ENCODE data around the gene MYO16.
"Not testable (repeated sequence)": the region's sequence is repeated elsewhere in the genome, so short reads cannot be mapped to it uniquely, and the experiment has no call there.

The MYO16 gene

DNA sequence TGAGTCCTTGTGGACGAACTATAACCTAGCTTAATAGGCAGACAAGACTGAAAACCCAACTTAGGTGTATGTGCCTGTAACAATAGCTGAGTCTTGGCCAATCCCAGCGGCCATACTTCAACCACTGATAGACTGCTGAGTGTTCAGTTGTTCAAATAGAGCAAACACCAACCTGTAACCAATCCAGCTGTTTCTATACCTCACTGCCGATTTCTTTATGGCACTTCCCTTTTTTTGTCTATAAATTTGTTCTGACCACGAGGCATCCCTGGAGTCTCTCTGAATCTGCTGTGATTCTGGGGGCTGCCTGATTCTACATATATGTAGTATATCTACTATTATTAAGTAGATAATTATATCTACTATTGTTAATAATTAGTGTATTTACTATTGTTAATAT, 284.3 kb downstream of the MYO16 start:
- peaks cover 10% of the 10 kb centered on the region for H3K4me1 ChIP-seq (ENCODE audit: control insufficient read depth, insufficient read depth, low read length)
- H3K36me3 ChIP-seq (ENCODE audit: control insufficient read depth, insufficient read depth, low read length); H3K27me3 ChIP-seq (ENCODE audit: control insufficient read depth, insufficient read depth, low read length); H3K9me3 ChIP-seq (ENCODE audit: control insufficient read depth, insufficient read depth, low read length); H3K9ac ChIP-seq (ENCODE audit: low read depth, low read length); H3K4me3 ChIP-seq (ENCODE audit: low read depth, low read length): not testable (repeated sequence)

GRCh38 chr13:108915095-108915633, 285.8 kb downstream of the MYO16 start:
- Histone ChIP-seq H3K4me3 (ENCODE audit: low read depth, low read length) (no peak overlapping the region), H3K9ac (ENCODE audit: low read depth, low read length) (no peak overlapping the region), H3K4me1 (ENCODE audit: control insufficient read depth, insufficient read depth, low read length) (peaks cover 10% of the 10 kb centered on the region)

GRCh38 chr13:108915634-108916512, 286.5 kb downstream of the MYO16 start:
- H3K4me3 ChIP-seq (ENCODE audit: low read depth, low read length), result no peak overlapping the region
- no peaks in the 10 kb centered on the region for H3K36me3 ChIP-seq (ENCODE audit: control insufficient read depth, insufficient read depth, low read length)
- no peaks in the 10 kb centered on the region for H3K27me3 ChIP-seq (ENCODE audit: control insufficient read depth, insufficient read depth, low read length)
- H3K9ac ChIP-seq (ENCODE audit: low read depth, low read length), result no peak overlapping the region
- H3K9me3 ChIP-seq (ENCODE audit: control insufficient read depth, insufficient read depth, low read length), result no peaks in the 10 kb centered on the region
- H3K4me1 ChIP-seq (ENCODE audit: control insufficient read depth, insufficient read depth, low read length), result peaks cover 10% of the 10 kb centered on the region

More at GRCh38 chr13:108915095-108915633, 285.8 kb downstream of the MYO16 start:
- no peaks in the 10 kb centered on the region for H3K36me3 ChIP-seq (ENCODE audit: control insufficient read depth, insufficient read depth, low read length)
- H3K9me3 ChIP-seq (ENCODE audit: control insufficient read depth, insufficient read depth, low read length), result no peaks in the 10 kb centered on the region
- H3K27me3 ChIP-seq (ENCODE audit: control insufficient read depth, insufficient read depth, low read length), result no peaks in the 10 kb centered on the region

GRCh38 chr13:108917581-108917980, 288.2 kb downstream of the MYO16 start:
- peaks cover 10% of the 10 kb centered on the region for H3K4me1 ChIP-seq (ENCODE audit: control insufficient read depth, insufficient read depth, low read length)
- H3K36me3 ChIP-seq (ENCODE audit: control insufficient read depth, insufficient read depth, low read length), result no peaks in the 10 kb centered on the region
- H3K4me3 ChIP-seq (ENCODE audit: low read depth, low read length), result no peak overlapping the region
- H3K9me3 ChIP-seq (ENCODE audit: control insufficient read depth, insufficient read depth, low read length), result no peaks in the 10 kb centered on the region
- no peaks in the 10 kb centered on the region for H3K27me3 ChIP-seq (ENCODE audit: control insufficient read depth, insufficient read depth, low read length)
- H3K9ac ChIP-seq (ENCODE audit: low read depth, low read length), result no peak overlapping the region

GRCh38 chr13:108919036-108919907, 289.9 kb downstream of the MYO16 start:
- no peak overlapping the region for H3K4me3 ChIP-seq (ENCODE audit: low read depth, low read length)
- no peaks in the 10 kb centered on the region for H3K27me3 ChIP-seq (ENCODE audit: control insufficient read depth, insufficient read depth, low read length)
- H3K9me3 ChIP-seq (ENCODE audit: control insufficient read depth, insufficient read depth, low read length), result no peaks in the 10 kb centered on the region
- peaks cover 10% of the 10 kb centered on the region for H3K4me1 ChIP-seq (ENCODE audit: control insufficient read depth, insufficient read depth, low read length)
- H3K9ac ChIP-seq (ENCODE audit: low read depth, low read length), result no peak overlapping the region
- H3K36me3 ChIP-seq (ENCODE audit: control insufficient read depth, insufficient read depth, low read length), result no peaks in the 10 kb centered on the region

DNA sequence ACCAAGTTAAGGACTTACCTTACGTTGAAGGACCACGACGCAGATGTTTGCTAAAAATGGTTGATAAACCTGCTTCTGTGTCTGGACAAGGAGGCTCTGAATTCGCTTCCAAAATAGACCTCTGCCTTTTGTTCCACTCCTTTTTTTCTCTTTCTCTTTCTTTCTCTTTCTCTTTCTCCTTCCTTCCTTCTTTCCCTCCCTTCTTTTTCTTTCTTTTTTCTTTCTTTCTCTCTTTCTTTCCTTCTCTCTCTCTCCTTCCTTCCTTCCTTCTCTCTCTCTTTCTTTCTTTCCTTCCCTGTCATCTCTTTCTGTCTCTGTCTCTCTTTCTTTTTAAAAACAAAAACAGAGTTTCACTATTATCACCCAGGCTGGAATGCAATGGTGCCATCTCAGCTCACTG, 290.7 kb downstream of the MYO16 start:
- H3K4me1 ChIP-seq (ENCODE audit: control insufficient read depth, insufficient read depth, low read length), result peaks cover 10% of the 10 kb centered on the region
- H3K36me3 ChIP-seq (ENCODE audit: control insufficient read depth, insufficient read depth, low read length), result no peaks in the 10 kb centered on the region
- H3K9ac ChIP-seq (ENCODE audit: low read depth, low read length), result no peak overlapping the region
- no peaks in the 10 kb centered on the region for H3K27me3 ChIP-seq (ENCODE audit: control insufficient read depth, insufficient read depth, low read length)
- no peaks in the 10 kb centered on the region for H3K9me3 ChIP-seq (ENCODE audit: control insufficient read depth, insufficient read depth, low read length)
- no peak overlapping the region for H3K4me3 ChIP-seq (ENCODE audit: low read depth, low read length)

DNA sequence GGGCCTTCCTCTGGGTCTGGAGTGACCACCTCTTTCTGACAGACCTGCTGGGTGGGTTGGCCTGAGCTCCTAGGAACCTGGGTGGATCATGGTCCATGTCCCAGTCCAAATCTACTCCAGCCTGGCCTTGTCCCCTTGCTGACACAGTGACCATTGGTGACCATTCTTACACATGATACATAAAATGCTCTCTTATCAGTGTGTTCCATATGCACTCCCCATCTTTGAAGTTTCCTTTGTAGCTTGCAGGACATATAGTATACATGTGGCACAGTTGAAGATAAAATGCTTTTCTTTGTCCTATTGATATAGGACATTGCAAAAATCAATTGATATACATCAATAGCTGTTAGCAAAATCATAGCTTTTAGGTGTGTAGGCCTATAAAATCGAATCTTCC, 291.8 kb downstream of the MYO16 start:
- no peak overlapping the region for H3K4me3 ChIP-seq (ENCODE audit: low read depth, low read length)
- H3K9me3 ChIP-seq (ENCODE audit: control insufficient read depth, insufficient read depth, low read length), result no peaks in the 10 kb centered on the region
- H3K9ac ChIP-seq (ENCODE audit: low read depth, low read length), result no peak overlapping the region
- H3K27me3 ChIP-seq (ENCODE audit: control insufficient read depth, insufficient read depth, low read length), result no peaks in the 10 kb centered on the region
- H3K4me1 ChIP-seq (ENCODE audit: control insufficient read depth, insufficient read depth, low read length), result peaks cover under 1% of the 10 kb centered on the region
- no peaks in the 10 kb centered on the region for H3K36me3 ChIP-seq (ENCODE audit: control insufficient read depth, insufficient read depth, low read length)

GRCh38 chr13:108922108-108922507, 292.7 kb downstream of the MYO16 start:
- Histone ChIP-seq H3K9me3 (ENCODE audit: control insufficient read depth, insufficient read depth, low read length) (no peaks in the 10 kb centered on the region), H3K4me1 (ENCODE audit: control insufficient read depth, insufficient read depth, low read length) (no peaks in the 10 kb centered on the region), H3K27me3 (ENCODE audit: control insufficient read depth, insufficient read depth, low read length) (no peaks in the 10 kb centered on the region), H3K4me3 (ENCODE audit: low read depth, low read length) (no peak overlapping the region), H3K9ac (ENCODE audit: low read depth, low read length) (no peak overlapping the region), H3K36me3 (ENCODE audit: control insufficient read depth, insufficient read depth, low read length) (no peaks in the 10 kb centered on the region)

DNA sequence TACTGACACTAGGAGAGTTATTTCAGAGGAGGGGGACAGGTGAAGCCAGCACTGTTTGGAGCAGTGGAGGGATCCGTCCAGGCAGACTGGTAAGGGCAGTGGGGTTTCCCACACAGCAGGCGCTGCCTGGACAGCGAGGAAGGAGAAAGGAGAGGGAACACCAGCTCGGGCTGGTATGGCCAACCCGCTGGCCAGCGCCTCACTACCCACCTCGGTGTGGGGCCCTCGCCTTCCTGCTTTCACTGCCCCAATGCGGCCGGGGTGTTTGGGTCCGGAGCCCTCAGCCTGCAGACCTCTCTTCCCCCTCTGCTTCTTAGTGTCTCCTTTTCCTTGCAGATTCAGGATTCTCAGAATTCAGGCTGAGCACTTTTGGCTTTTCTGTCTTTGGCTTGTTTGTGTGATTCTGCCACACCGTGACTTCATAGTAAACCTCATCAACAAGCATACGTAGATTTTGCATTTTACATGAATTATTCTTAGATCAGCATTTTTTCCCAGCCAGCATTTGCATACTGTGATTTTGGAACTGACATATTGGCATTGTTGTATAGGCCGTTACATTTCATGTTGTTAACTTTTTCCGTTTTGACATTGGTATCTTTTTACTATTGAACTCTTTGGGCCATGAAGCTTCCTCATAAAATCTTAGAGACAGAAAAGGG, 294.1 kb downstream of the MYO16 start:
- Histone ChIP-seq H3K36me3 (ENCODE audit: control insufficient read depth, insufficient read depth, low read length) (no peaks in the 10 kb centered on the region), H3K4me1 (ENCODE audit: control insufficient read depth, insufficient read depth, low read length) (no peaks in the 10 kb centered on the region), H3K9me3 (ENCODE audit: control insufficient read depth, insufficient read depth, low read length) (no peaks in the 10 kb centered on the region), H3K27me3 (ENCODE audit: control insufficient read depth, insufficient read depth, low read length) (no peaks in the 10 kb centered on the region), H3K9ac (ENCODE audit: low read depth, low read length) (no peak overlapping the region), H3K4me3 (ENCODE audit: low read depth, low read length) (no peak overlapping the region)

DNA sequence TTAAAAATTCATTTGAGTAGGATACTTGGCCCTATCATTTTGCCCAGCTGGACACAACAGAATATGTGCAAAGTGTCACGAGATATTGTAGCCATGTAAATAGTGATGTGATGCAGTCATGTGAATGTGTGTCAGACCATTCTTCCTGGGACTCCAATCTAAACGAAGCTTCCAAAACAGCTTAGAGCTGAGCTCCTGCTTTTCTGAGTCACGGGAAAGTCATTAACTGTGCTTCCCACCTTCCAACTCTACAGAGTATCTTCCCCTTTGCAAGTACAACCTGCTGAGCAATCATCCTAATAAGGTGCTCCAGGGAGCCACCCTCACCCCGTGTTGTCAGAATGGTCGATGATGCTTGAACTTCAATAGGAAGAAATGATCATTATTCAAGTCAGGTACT, 294.7 kb downstream of the MYO16 start:
- Histone ChIP-seq H3K36me3 (ENCODE audit: control insufficient read depth, insufficient read depth, low read length) (no peaks in the 10 kb centered on the region), H3K4me1 (ENCODE audit: control insufficient read depth, insufficient read depth, low read length) (no peaks in the 10 kb centered on the region), H3K9me3 (ENCODE audit: control insufficient read depth, insufficient read depth, low read length) (no peaks in the 10 kb centered on the region), H3K4me3 (ENCODE audit: low read depth, low read length) (no peak overlapping the region), H3K27me3 (ENCODE audit: control insufficient read depth, insufficient read depth, low read length) (no peaks in the 10 kb centered on the region), H3K9ac (ENCODE audit: low read depth, low read length) (no peak overlapping the region)

- no peaks in the 10 kb centered on the region for H3K36me3 ChIP-seq (ENCODE audit: control insufficient read depth, insufficient read depth, low read length)
- no peaks in the 10 kb centered on the region for H3K27me3 ChIP-seq (ENCODE audit: control insufficient read depth, insufficient read depth, low read length)
- H3K9ac ChIP-seq (ENCODE audit: low read depth, low read length), result no peak overlapping the region
- H3K9me3 ChIP-seq (ENCODE audit: control insufficient read depth, insufficient read depth, low read length), result no peaks in the 10 kb centered on the region
- H3K4me3 ChIP-seq (ENCODE audit: low read depth, low read length), result no peak overlapping the region
- no peaks in the 10 kb centered on the region for H3K4me1 ChIP-seq (ENCODE audit: control insufficient read depth, insufficient read depth, low read length)
Measured at GRCh38 chr13:108924541-108924940, 295.1 kb downstream of the MYO16 start.

Measured in iPS-15b (cell line).